HG03159 (cell line): ENCODE measurements around the gene LYST.
A peak's percentile ranks its signal among the peaks of the same experiment; 100 is the strongest.
"Not testable (repeated sequence)": the region's sequence is repeated elsewhere in the genome, so short reads cannot be mapped to it uniquely, and the experiment has no call there.

ENCODE experiments used
- ATAC-seq: cut with Tn5 transposase; IDR thresholded peaks from one replicate; pipeline ENCODE4 v1.9.1; 2021; ENCODE audit warnings: mild to moderate bottlenecking, moderate library complexity; ENCODE audit not compliant: unreplicated experiment

LYST gene

GRCh38 chr1:235821361-235821981 lies 45.2 kb downstream of the LYST start:
- no peak for ATAC-seq

- ATAC-seq = no peak
These were observed 46.6 kb downstream of the LYST start for GRCh38 chr1:235820061-235820460.

DNA sequence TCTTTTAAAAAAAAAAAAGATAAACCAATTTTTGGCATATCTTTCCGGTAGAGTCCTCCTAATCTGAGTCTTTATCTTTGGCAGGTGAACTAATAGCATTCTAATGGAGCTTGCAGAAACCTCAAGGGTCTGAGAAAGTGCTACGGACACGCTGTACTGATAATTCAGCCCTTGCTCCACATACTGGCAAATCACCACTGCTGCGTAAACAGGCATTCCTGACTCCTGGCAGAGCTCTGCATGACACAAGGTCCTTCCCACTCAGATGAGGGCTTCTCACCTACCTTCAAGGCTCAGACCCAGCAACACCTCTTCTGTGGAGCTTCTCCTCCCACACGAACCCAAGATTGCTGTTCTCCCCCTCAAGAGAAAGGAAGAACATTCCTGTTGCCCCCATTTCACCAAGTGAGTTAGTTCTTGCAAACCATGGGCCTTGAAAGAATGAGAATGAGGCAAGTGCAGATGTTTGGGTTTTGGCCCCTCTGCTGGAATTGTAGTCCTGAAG lies 48.0 kb downstream of the LYST start:
- ATAC-seq = no peak

GRCh38 chr1:235817101-235817728 lies 49.5 kb downstream of the LYST start:
- ATAC-seq = no peak

DNA sequence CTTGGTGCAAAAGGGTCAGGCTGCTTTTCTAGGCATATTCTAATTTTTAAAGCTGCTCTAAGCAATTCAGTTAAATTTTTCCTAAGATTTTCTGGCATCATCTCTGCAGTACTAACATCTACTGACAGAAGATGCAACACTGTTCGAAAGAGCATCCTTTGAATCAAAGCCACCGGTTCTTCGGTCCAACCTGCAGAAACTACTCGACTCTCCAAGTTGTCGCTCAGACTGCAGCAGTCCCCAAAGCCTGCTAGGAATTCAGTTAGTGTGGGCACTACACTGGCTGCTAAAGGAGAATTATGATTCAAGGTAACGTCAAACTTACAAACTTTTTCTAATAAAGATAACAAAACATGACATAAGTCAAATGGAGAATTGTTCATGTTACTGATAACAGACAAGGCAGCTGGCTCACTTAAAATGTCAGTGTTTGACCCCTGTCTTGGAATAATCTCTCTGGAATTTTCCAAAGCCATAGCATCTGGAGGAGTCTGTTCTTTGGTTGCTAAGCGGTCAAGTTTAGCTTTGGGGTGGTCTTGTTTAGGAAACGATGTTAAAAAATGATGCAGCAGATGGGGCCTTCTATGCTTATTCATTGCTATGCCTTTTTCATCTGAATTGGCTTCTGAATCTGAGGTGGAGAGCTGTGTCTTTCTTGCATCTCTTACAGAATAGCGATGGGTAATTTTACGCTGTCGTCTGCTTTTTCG lies 56.9 kb downstream of the LYST start:
- no peak for ATAC-seq

GRCh38 chr1:235808223-235808622 lies 58.5 kb downstream of the LYST start:
- no peak for ATAC-seq

DNA sequence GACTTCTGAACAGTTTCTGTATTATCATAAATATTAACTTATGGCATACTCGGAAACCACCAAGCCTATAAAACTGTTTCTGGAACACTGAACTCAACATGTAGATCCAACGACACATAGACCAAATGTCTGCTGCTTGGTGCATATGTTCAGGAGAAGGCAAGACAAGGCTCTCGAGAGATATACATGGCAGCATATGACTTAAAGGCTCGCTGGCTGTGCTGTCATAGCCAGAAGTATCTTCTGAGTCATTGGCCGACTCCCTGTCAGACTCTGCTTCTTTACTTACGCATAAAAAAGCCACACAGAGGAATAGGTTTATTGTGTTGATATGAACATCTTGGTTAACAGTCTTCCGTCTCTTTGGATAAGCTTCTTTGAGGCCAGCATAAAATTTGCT lies 60.6 kb downstream of the LYST start:
- ATAC-seq = no peak

GRCh38 chr1:235802573-235803346 lies 63.9 kb downstream of the LYST start:
- ATAC-seq = no peak

DNA sequence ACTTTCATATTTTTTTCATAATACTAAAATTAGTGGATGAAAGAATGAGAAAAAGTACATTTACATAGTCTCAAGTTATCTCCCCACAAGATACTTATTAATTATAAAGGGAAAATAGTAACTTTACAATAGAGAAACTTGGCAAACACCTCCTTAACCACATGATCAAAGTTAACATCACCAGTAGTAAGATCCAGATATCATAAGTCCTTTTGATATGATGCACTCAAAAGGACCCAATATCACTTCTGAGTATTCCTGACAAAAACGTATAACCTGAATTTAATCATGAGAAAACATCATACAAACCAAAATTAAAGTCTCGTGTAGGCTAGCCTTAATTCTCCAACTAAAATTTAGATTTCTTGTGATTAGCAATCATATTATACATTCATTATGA lies 67.4 kb downstream of the LYST start:
- ATAC-seq = no peak

DNA sequence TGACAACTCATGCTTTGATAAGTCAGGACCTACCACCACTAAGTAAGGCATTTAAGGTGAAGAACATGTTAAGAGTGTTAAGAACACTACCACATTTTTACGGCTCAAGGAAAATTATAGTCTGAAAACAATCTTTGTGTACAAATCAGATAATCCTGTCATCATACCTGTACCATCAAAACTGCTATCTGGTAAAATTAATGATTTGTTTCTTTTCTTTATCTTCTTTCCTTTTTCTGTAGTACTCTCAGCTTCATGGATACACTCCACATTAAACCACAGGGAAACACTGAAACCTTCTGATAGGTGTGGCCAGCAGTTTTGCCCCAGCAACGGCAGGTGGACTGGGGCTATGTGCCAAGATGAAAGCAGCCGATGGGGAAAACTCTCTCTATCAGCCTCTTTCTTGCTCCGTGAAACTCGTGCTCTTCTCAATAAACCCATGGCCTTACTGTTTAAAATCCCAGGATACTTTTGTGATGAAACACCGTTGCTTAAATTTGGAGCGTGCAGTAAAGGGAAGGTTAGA lies 75.1 kb downstream of the LYST start:
- ATAC-seq = no peak

- no peak for ATAC-seq
These were observed 76.6 kb downstream of the LYST start for GRCh38 chr1:235790123-235790522.

DNA sequence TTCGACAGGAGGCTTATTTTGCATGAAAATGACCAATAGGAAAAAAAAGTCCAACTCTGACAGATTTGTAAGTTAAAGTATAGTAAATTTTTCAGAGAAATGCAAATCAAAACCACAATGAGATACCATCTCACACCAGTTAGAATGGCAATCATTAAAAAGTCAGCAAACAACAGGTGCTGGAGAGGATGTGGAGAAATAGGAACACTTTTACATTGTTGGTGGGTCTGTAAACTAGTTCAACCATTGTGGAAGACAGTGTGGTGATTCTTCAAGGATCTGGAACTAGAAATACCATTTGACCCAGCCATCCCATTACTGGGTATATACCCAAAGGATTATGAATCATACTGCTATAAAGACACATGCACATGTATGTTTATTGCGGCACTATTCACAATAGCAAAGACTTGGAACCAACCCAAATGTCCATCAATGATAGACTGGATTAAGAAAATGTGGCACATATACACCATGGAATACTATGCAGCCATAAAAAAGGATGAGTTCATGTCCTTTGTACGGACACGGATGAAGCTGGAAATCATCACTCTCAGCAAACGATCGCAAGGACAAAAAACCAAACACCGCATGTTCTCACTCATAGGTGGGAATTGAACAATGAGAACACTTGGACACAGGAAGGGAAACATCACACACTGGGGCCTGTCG lies 80.3 kb downstream of the LYST start:
- not testable (repeated sequence) for ATAC-seq

GRCh38 chr1:235784950-235785349 lies 81.8 kb downstream of the LYST start:
- ATAC-seq = no peak

DNA sequence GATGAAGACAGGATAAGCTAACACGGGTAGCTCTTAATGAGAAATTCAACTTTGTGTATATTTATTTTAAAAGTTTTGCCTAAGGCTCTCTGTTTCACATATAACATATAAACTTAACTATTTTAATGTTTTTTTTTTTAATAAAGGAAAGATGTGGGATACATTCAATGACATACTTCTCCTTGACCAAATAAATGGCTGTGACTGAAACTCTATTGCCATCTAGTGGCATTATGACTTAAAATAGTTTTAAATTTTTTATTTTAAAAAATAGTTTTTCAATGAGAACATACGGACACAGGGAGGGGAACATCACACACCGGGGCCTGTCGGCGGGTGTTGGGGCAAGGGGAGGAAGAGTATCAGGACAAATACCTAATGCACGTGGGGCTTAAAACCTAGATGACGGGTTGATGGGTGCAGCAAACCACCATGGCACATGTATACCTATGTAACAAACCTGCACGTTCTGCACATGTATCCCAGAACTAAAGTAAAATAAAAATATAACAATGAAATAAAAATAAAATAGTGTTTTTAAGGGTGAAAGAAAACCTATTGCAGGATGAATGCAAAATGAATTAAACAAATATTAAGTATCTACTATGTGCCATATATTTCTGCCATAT lies 83.4 kb downstream of the LYST start:
- ATAC-seq = no peak

GRCh38 chr1:235782601-235783000 lies 84.1 kb downstream of the LYST start:
- no peak for ATAC-seq

DNA sequence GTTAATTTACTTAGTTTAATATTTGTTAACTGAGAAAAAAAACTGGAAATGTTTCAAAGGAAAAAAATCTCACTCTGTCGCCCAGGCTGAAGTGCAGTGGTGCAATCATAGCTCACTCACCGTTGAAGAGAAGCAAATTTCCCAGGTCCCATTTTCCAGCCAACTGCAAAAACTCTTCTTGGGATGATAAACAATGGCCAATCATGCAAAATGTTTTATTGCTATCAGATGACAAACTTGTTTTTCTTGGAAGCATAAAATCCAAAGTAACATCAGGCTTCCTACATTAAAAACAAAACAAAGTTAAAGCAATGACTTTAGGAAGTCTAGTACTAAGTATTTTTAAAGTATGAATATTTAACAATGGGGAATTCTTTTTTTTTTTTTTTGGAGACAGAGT lies 84.9 kb downstream of the LYST start:
- ATAC-seq = no peak

- ATAC-seq = no peak
These were observed 86.9 kb downstream of the LYST start for GRCh38 chr1:235779770-235780169.

- ATAC-seq = no peak
These were observed 90.3 kb downstream of the LYST start for GRCh38 chr1:235776396-235776795.

GRCh38 chr1:235775246-235775860 lies 91.4 kb downstream of the LYST start:
- ATAC-seq = no peak

DNA sequence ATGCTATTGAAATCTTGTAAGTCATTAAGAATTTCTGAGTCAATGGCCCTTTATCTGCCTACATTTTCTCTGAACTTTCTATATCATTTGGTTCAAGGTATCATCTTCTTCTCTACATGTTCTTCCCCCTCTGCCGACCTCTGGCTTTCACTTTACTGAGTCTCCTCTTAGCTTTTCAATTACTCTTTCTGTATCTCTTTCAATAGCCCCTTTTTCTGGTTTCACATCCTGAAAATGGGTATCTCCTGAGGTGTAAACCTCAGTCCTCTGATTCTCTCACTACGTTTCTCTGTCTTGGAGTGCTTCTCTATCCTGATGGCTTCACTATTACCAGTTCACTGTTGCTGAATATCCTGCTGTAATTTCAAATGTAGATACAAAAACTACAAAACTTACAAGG lies 98.9 kb downstream of the LYST start:
- peak; percentile 97 for ATAC-seq
